ENCODE measurements around the gene HCN3.
A peak's percentile ranks its signal among the peaks of the same experiment; 100 is the strongest.
"Not testable (repeated sequence)": the region's sequence is repeated elsewhere in the genome, so short reads cannot be mapped to it uniquely, and the experiment has no call there.

Gene HCN3

DNA sequence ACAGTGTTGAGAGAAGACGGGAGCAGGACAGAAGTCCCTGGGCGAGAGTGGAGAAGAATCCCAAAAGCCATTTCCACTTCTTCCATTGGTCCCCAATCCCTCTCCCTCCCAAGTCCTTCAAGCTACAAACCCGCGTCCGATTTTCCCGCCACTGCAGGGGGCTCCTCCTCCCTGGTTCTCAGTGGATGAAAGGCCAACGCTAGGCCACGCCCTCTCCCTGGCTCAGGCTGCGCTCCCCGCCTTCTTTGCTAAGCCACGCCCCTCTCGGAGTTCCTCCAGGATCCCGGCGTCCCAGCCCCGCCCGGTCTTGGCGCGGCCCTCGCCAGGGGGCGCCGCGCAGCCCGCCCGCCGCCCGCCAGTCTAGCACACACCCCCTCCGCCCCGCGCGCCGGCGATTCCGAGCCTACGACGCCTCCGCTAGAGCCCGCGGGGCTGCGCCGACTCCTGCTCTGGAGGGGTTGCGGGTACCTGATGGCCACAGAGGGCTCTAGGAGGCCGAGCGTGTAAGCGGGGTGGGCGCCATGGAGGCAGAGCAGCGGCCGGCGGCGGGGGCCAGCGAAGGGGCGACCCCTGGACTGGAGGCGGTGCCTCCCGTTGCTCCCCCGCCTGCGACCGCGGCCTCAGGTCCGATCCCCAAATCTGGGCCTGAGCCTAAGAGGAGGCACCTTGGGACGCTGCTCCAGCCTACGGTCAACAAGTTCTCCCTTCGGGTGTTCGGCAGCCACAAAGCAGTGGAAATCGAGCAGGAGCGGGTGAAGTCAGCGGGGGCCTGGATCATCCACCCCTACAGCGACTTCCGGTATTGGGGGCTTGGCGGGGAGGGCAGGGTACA is at the start of gene HCN3:
HCN3 (plus strand) TSS at position 394 of the 832 bp plus-strand sequence; CDS start at position 522, 128 bp downstream.
- TF ChIP-seq, protein P1, sequence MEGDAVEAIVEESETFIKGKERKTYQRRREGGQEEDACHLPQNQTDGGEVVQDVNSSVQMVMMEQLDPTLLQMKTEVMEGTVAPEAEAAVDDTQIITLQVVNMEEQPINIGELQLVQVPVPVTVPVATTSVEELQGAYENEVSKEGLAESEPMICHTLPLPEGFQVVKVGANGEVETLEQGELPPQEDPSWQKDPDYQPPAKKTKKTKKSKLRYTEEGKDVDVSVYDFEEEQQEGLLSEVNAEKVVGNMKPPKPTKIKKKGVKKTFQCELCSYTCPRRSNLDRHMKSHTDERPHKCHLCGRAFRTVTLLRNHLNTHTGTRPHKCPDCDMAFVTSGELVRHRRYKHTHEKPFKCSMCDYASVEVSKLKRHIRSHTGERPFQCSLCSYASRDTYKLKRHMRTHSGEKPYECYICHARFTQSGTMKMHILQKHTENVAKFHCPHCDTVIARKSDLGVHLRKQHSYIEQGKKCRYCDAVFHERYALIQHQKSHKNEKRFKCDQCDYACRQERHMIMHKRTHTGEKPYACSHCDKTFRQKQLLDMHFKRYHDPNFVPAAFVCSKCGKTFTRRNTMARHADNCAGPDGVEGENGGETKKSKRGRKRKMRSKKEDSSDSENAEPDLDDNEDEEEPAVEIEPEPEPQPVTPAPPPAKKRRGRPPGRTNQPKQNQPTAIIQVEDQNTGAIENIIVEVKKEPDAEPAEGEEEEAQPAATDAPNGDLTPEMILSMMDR (IDR thresholded peaks at IDR 0.05; ENCODE audit: low read depth, low read length, missing control alignments): peak; percentile 47
- peak within 1 kb of the TSS; percentile 56 for H3K4me3 ChIP-seq (replicated peaks; ENCODE audit: low read depth, low read length)
- peak; percentile 87 for DNase-seq (ENCODE audit: extremely low read depth, low read depth)

DNA sequence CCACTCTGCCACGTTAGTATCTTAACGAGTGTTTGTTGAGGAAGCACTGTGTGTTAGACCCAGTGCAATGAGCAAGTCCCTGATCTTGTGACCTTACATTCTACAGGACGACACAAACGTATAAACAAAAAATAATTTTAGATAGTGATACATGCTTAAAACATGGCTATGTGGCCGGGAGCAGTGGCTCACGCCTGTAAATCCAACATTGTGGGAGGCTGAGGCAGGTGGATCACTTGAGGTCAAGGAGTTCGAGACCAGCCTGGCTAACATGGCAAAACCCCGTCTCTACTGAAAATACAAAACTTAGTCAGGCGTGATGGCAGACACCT is 49.2 kb upstream of the HCN3 start:
- DNase-seq (ENCODE audit: extremely low read depth, low read depth): no peak
- peak overlapping the region; percentile 89 for H3K4me3 ChIP-seq (replicated peaks; ENCODE audit: low read depth, low read length)
- TF ChIP-seq, protein P1 (IDR thresholded peaks at IDR 0.05; ENCODE audit: low read depth, low read length, missing control alignments): no peak

DNA sequence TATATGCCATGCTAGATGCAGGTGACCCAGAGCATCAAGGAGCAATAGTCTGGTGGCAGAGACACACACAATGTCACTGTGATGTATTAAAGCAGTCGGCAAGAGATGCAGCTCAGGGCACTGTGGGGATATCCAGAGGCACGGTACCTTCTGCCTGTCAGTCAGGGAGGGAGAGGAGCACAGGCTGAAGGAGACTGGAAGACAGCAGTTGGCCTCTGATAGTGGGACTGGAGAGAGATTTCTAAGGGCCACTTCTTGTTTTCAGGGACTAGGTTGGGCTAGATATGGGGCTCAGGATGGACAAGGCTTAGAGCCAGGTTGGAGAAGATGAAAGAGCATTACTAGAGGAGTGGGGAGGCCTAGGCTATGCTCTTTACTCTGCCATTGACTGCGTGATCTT is 46.0 kb upstream of the HCN3 start:
- H3K4me3 ChIP-seq (replicated peaks; ENCODE audit: low read depth, low read length); DNase-seq (ENCODE audit: extremely low read depth, low read depth): not testable (repeated sequence)

DNA sequence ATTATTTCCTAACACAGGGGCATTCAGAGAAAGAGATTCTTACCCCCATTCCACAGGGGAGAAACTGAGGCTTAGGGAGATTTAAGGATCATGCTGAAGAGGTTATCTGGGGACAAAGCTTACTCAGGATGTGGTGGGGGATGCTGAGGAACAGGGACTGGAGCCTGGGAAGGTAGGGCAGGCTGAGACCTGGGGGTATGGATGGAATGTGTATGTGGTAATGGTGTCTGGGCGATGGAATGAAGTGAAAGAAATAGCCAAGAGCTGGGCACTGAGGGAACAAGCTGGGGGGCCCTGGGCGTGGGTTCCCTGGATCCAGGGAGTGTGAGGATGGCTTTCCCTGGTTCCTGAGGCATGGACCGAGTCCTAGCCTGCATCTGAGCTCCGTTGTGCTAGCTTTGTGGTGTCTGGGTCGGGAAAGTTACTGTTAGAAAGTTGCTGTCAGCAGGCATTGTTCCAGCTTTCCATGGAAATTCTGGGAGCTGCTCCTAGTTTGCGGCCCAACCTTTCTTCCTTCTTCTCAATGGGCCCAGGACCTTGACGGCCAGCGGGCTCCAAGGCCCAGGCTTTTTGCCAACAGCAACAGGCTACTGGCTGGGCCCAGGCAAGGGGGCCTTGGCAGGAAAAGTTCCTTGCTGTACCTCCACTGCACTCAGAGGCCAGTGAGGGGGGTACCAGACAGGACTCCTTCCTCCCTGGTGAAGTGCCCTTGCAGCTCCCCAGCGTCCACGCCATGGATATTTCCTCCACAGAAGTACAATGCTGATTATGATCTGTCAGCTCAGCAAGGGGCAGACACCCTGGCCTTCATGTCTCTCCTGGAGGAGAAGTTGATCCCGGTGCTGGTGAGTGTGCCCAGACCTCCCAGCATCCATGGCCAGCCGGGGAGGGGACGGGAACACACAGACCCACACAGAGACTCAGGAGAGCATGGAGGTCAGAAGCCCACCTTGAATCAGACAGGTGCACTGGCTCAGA is 45.0 kb upstream of the HCN3 start:
- not testable (repeated sequence) for DNase-seq (ENCODE audit: extremely low read depth, low read depth); H3K4me3 ChIP-seq (replicated peaks; ENCODE audit: low read depth, low read length)

DNA sequence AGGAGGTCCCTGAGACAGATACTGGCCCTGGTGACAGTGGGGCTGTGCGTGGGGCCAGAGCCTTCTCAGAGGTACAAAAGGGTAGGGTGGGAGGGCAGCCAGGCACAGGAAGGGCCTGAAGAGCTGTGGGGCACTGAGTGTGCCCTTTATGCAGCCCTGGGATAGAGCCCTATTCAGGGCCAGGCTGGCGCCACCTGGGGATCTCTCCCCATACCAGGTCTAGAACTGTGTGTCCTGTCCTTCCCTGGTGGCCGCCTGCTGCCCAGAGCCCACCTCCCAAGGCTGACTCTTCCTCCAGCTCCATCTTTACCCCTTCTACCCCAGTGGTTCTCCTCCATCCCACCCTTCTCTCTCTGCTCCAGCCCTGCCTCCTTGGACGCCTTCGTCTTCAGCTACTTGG is 43.8 kb upstream of the HCN3 start:
- H3K4me3 ChIP-seq (replicated peaks; ENCODE audit: low read depth, low read length); DNase-seq (ENCODE audit: extremely low read depth, low read depth): not testable (repeated sequence)

DNA sequence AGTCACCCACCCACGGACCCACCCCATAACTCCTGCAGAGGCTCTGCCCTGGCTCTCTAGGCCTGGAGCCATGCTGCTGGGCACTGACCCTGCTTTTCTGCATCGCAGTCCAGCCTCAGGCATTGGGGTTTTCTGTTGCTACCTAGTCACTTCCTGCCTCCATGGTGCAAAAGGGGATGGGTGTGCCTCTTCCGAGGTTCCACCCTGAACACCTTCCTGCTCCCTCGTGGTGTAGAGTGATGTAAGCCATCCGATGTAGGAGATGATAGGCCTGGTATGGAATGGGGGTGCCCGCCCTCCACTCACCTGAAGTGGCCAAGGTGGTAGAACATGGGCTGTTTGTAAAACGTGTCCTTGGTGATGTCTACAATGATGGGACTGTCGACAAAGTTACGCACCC is 41.9 kb upstream of the HCN3 start:
- DNase-seq (ENCODE audit: extremely low read depth, low read depth); H3K4me3 ChIP-seq (replicated peaks; ENCODE audit: low read depth, low read length): not testable (repeated sequence)

DNA sequence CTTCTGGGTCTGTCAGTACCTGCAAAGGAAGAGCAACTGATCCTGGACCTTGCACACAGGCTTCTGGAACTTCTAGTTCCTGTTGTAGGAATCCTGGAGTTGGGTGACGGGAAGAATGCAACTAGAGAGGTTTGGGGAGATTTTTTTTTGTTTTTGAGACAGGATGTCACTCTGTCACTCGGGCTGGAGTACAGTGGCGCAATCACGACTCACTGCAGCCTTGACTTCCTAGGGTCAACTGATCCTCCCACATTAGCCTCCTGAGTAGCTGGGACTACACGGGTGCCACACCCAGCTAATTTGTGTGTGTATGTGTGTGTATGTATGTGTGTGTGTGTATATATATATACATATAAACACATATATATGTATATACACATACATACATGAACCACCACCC is 40.8 kb upstream of the HCN3 start:
- TF ChIP-seq, protein P1 (IDR thresholded peaks at IDR 0.05; ENCODE audit: low read depth, low read length, missing control alignments): no peak
- DNase-seq (ENCODE audit: extremely low read depth, low read depth): no peak
- H3K4me3 ChIP-seq (replicated peaks; ENCODE audit: low read depth, low read length): no peak overlapping the region

DNA sequence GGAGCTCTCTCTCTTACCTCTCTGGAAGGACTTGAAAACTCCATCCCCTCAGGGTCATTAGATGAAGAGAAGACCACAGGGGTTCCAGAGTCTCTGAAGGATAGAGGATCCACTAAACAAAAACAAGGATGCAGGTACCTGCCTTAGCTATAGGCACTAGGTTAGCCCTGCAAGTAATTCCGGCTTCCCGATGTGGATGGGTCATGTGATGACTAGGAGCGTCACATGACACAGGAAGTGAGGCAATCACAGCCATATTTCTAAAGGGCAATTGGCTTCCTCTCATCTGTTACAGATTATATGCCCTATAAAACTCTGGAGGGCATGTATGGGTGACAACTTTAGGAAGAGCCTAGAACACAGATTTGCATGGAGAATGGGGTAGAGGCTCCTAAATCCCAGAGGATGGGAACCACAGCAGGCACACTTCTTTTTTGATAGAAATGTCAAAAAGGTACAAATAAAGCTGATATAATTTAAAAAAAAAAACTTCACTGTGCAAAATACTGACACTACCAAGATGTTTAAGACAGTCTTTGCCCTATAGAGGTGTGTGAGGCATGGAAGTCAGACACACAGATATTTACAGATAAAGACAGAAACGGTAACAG is 36.1 kb upstream of the HCN3 start:
- peak overlapping the region; percentile 45 for H3K4me3 ChIP-seq (replicated peaks; ENCODE audit: low read depth, low read length)
- TF ChIP-seq, protein P1 (IDR thresholded peaks at IDR 0.05; ENCODE audit: low read depth, low read length, missing control alignments): no peak
- DNase-seq (ENCODE audit: extremely low read depth, low read depth): peak; percentile 93

Data from HFF-Myc (cell line).